K562 (cell line): ENCODE measurements around the gene TAF1L. TPM values are rescaled to one million over a fixed set of nuclear protein-coding genes. Genes with fewer than 3 reads are reported as not detected.

Experiments
- DPF2 ChIP-seq: fragments of 450-650 bp; IDR thresholded peaks from 2 replicates; pipeline ENCODE4 v1.6.1; 2016
- HNRNPUL1 ChIP-seq: fragments of 200-400 bp; formaldehyde crosslinking; IDR thresholded peaks from 2 replicates; pipeline ENCODE4 v1.6.1; 2017; ENCODE audit warnings: low read length
- JUN ChIP-seq, 2 experiments: sonication (generic) in 1 of 2; formaldehyde crosslinking in 1 of 2; IDR thresholded peaks; 2 replicates each; pipeline versions ENCODE4 v1.6.1 to v1.8.0; 2012 to 2022; ENCODE audit warnings: borderline replicate concordance in 2 of 2, mild to moderate bottlenecking in 2 of 2, improper control_type of control experiment in 1 of 2, low read depth in 1 of 2, low read length in 1 of 2, missing genetic modification reagents in 1 of 2
- KHSRP ChIP-seq: fragments of 450-650 bp; IDR thresholded peaks from 2 replicates; pipeline ENCODE4 v1.6.1; 2017
- NFE2 ChIP-seq: IDR thresholded peaks from 2 replicates; pipeline ENCODE4 v1.6.1; 2014; ENCODE audit warnings: antibody characterized with exemption, low read depth
- ZNF23 ChIP-seq: fragments of 250-450 bp; sonication (Bioruptor Pico); IDR thresholded peaks from 2 replicates; pipeline ENCODE4 v1.4.0; 2020; ENCODE audit warnings: mild to moderate bottlenecking
- ZNF717 ChIP-seq: fragments of 250-450 bp; sonication (Bioruptor Pico); IDR thresholded peaks from 2 replicates; pipeline ENCODE4 v1.5.0; 2021
- polyA plus RNA-seq, 8 experiments: library from polyadenylated mRNA; depleted of rRNA in 4 of 8; stranded (reverse) in 5 of 8; unstranded in 3 of 8; fragments of >200 nt; fragmentation: Nextera tagmentation in 2 of 8; fragmentation: Illumina TruSeq in 1 of 8; extraction: Ambion mirVana in 2 of 8; extraction: Trizol in 1 of 8; gene quantifications; 2 replicates each; pipeline versions ENCODE4 v1.2.1 to v1.2.3, GENCODE V29; 2011 to 2014; ENCODE audit warnings: inconsistent platforms in 1 of 8, missing spikeins in 1 of 8
- total RNA-seq, 7 experiments: library from RNA; depleted of rRNA in 6 of 7; stranded (reverse); fragments of >200 nt in 6 of 7; fragmentation: Illumina TruSeq in 2 of 7; extraction: Trizol in 2 of 7; gene quantifications; 2 replicates each; pipeline versions ENCODE4 v1.2.1 to v1.2.3, GENCODE V29; 2011 to 2021; ENCODE audit warnings: low replicate concordance in 1 of 7
- TF ChIP-seq, protein P1 (sequence below): fragments of 200-800 bp; sonication (Bioruptor generic); IDR thresholded peaks from 2 replicates; pipeline ENCODE4 v1.6.1; 2016; ENCODE audit warnings: missing genetic modification characterization, missing compliant biosample characterization
- TF ChIP-seq, protein P2 (sequence below): IDR thresholded peaks from 3 replicates; pipeline ENCODE4 v1.6.1; 2011; ENCODE audit warnings: borderline replicate concordance, mild to moderate bottlenecking, moderate library complexity; ENCODE audit not compliant: insufficient read length; ENCODE audit errors: extremely low read depth
- TF ChIP-seq, protein P3 (sequence below): sonication (generic); formaldehyde crosslinking; IDR thresholded peaks from 2 replicates; pipeline ENCODE4 v1.8.1; 2022; ENCODE audit warnings: missing genetic modification reagents

Gene TAF1L
- total and polyA plus RNA-seq, 9 of the 15 experiments (the other 6 are each of a cell fraction or from before 2014, with no cell fraction given) = 0.01 to 0.04 (median 0.03) TPM; not detected in 3

DNA sequence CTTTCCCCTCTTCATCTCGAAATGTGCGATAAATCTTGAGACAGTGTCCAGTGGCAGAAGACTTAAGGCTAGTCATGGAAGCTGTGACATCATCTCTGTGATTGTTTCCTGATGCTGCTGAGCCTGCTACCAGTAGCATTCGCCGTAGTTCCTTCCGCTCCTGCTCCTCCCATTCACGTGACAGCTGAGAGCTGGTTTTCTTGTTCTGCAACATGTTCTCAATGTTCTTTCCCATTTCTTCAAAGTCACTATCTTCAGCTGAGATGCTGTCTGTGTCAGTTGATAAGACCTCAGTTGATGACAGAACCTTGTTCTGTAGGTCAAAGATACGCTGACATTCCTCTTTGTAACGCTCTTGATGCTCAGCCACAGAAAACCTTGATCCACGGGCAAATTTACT, 3.5 kb downstream of the TAF1L start (continued):
- TF ChIP-seq, protein P1, sequence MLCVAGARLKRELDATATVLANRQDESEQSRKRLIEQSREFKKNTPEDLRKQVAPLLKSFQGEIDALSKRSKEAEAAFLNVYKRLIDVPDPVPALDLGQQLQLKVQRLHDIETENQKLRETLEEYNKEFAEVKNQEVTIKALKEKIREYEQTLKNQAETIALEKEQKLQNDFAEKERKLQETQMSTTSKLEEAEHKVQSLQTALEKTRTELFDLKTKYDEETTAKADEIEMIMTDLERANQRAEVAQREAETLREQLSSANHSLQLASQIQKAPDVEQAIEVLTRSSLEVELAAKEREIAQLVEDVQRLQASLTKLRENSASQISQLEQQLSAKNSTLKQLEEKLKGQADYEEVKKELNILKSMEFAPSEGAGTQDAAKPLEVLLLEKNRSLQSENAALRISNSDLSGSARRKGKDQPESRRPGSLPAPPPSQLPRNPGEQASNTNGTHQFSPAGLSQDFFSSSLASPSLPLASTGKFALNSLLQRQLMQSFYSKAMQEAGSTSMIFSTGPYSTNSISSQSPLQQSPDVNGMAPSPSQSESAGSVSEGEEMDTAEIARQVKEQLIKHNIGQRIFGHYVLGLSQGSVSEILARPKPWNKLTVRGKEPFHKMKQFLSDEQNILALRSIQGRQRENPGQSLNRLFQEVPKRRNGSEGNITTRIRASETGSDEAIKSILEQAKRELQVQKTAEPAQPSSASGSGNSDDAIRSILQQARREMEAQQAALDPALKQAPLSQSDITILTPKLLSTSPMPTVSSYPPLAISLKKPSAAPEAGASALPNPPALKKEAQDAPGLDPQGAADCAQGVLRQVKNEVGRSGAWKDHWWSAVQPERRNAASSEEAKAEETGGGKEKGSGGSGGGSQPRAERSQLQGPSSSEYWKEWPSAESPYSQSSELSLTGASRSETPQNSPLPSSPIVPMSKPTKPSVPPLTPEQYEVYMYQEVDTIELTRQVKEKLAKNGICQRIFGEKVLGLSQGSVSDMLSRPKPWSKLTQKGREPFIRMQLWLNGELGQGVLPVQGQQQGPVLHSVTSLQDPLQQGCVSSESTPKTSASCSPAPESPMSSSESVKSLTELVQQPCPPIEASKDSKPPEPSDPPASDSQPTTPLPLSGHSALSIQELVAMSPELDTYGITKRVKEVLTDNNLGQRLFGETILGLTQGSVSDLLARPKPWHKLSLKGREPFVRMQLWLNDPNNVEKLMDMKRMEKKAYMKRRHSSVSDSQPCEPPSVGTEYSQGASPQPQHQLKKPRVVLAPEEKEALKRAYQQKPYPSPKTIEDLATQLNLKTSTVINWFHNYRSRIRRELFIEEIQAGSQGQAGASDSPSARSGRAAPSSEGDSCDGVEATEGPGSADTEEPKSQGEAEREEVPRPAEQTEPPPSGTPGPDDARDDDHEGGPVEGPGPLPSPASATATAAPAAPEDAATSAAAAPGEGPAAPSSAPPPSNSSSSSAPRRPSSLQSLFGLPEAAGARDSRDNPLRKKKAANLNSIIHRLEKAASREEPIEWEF (CRISPR knock-in tag) = no peak
- TF ChIP-seq KHSRP (no peak), NFE2 (no peak), JUN (IDR thresholded peaks at IDR 0.05; ENCODE audit: borderline replicate concordance, low read depth, low read length) (no peak), JUN (CRISPR knock-in tag; IDR thresholded peaks at IDR 0.05; ENCODE audit: borderline replicate concordance) (no peak), ZNF717 (CRISPR knock-in tag) (no peak), HNRNPUL1 (no peak), DPF2 (peak; percentile 41; the same call in 1 of the 2 replicates), ZNF23 (no peak)
- TF ChIP-seq, protein P2, sequence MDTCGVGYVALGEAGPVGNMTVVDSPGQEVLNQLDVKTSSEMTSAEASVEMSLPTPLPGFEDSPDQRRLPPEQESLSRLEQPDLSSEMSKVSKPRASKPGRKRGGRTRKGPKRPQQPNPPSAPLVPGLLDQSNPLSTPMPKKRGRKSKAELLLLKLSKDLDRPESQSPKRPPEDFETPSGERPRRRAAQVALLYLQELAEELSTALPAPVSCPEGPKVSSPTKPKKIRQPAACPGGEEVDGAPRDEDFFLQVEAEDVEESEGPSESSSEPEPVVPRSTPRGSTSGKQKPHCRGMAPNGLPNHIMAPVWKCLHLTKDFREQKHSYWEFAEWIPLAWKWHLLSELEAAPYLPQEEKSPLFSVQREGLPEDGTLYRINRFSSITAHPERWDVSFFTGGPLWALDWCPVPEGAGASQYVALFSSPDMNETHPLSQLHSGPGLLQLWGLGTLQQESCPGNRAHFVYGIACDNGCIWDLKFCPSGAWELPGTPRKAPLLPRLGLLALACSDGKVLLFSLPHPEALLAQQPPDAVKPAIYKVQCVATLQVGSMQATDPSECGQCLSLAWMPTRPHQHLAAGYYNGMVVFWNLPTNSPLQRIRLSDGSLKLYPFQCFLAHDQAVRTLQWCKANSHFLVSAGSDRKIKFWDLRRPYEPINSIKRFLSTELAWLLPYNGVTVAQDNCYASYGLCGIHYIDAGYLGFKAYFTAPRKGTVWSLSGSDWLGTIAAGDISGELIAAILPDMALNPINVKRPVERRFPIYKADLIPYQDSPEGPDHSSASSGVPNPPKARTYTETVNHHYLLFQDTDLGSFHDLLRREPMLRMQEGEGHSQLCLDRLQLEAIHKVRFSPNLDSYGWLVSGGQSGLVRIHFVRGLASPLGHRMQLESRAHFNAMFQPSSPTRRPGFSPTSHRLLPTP = no peak
- TF ChIP-seq, protein P3, sequence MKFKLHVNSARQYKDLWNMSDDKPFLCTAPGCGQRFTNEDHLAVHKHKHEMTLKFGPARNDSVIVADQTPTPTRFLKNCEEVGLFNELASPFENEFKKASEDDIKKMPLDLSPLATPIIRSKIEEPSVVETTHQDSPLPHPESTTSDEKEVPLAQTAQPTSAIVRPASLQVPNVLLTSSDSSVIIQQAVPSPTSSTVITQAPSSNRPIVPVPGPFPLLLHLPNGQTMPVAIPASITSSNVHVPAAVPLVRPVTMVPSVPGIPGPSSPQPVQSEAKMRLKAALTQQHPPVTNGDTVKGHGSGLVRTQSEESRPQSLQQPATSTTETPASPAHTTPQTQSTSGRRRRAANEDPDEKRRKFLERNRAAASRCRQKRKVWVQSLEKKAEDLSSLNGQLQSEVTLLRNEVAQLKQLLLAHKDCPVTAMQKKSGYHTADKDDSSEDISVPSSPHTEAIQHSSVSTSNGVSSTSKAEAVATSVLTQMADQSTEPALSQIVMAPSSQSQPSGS (CRISPR knock-in tag) = no peak
